Osteoblast (primary cell): Measurements from ENCODE around the gene C16orf78. TPM values are rescaled to one million over a fixed set of nuclear protein-coding genes. Genes with fewer than 3 reads are reported as not detected.

ENCODE experiments used
- DNase-seq: peaks from one replicate; pipeline ENCODE4 v3.0.0; 2011; ENCODE audit warnings: low spot score, mixed read lengths; ENCODE audit not compliant: insufficient read length; ENCODE audit errors: missing footprints
- H2AFZ ChIP-seq: 2 replicates; pipeline ENCODE4 v1.6.0; 2011; ENCODE audit warnings: mild to moderate bottlenecking, low read length
- H3K27ac ChIP-seq: 2 replicates; pipeline ENCODE4 v1.5.1; 2011; ENCODE audit warnings: mild to moderate bottlenecking, low read depth, low read length, moderate library complexity
- H3K27me3 ChIP-seq: 2 replicates; pipeline ENCODE4 v1.6.0; 2012; ENCODE audit warnings: mild to moderate bottlenecking, control low read depth, inconsistent platforms, low read length, moderate library complexity; ENCODE audit not compliant: insufficient read depth
- H3K36me3 ChIP-seq: 2 replicates; pipeline ENCODE4 v1.5.1; 2011; ENCODE audit warnings: mild to moderate bottlenecking, low read length, control low read depth, moderate library complexity; ENCODE audit not compliant: insufficient read depth
- H3K4me1 ChIP-seq: 2 replicates; pipeline ENCODE4 v1.5.1; 2011; ENCODE audit warnings: mild to moderate bottlenecking, low read length, control low read depth, moderate library complexity; ENCODE audit not compliant: insufficient read depth
- H3K4me2 ChIP-seq: 2 replicates; pipeline ENCODE4 v1.6.0; 2011; ENCODE audit warnings: mild to moderate bottlenecking, low read length; ENCODE audit not compliant: insufficient read depth
- H3K4me3 ChIP-seq: fragments of 200-600 bp; sonication (generic); 3 replicates; pipeline ENCODE4 v1.5.1; 2012; ENCODE audit warnings: mild to moderate bottlenecking, low read length, inconsistent platforms; ENCODE audit not compliant: insufficient read depth
- H3K79me2 ChIP-seq: 2 replicates; pipeline ENCODE4 v1.6.0; 2012; ENCODE audit warnings: mild to moderate bottlenecking, low read length, control low read depth, inconsistent platforms; ENCODE audit not compliant: insufficient read depth
- H3K9me3 ChIP-seq: 2 replicates; pipeline ENCODE4 v1.5.1; 2011; ENCODE audit warnings: low read depth, low read length, control low read depth
- H4K20me1 ChIP-seq: 2 replicates; pipeline ENCODE4 v1.6.0; 2012; ENCODE audit warnings: mild to moderate bottlenecking, low read length, control low read depth; ENCODE audit not compliant: insufficient read depth
- total RNA-seq: library from RNA; depleted of rRNA; stranded (reverse); fragments of >200 nt; gene quantifications from 2 replicates; pipeline ENCODE4 v1.2.3, GENCODE V29; 2012
- TF ChIP-seq, protein P1 (sequence below): IDR thresholded peaks from 2 replicates; pipeline ENCODE4 v1.5.1; 2011; ENCODE audit warnings: mild to moderate bottlenecking, low read depth, low read length, moderate library complexity; ENCODE audit errors: extremely low read depth

Gene C16orf78, protein sequence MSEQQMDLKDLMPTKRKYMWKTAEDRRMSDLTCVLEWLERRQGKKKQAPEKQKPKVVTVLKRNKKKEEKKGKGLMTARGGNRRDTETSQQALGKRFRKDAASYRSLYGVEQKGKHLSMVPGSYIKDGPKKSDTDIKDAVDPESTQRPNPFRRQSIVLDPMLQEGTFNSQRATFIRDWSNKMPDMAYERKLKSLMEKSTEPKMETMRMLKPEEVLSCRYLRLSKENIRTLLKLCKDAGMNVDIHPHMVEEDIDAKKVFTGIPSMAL
- total RNA-seq, result not detected in 2 replicates

DNA sequence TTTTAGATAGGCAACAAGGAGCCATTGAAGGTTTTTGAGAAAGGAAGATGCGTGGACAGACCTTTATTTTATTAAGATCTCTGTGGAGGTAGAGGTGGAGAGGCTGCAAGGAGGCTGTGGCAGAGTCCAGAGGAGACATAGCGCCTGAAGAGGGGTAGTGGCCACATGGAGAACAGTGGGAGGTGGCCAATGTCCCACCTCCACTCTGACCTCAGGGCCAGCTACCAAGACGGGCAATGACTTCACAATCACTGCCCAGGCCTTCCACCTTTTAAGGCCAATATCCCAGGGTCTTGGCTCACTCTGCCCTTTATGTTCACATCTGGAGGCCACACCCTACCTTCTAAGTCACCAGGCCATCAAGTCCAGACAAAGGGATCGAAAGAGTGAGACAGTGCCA, at the start of gene C16orf78:
C16orf78 (plus strand) TSS at position 301 of the 400 bp plus-strand sequence. CDS start 136 bp downstream, outside the sequence.
- TF ChIP-seq, protein P1, sequence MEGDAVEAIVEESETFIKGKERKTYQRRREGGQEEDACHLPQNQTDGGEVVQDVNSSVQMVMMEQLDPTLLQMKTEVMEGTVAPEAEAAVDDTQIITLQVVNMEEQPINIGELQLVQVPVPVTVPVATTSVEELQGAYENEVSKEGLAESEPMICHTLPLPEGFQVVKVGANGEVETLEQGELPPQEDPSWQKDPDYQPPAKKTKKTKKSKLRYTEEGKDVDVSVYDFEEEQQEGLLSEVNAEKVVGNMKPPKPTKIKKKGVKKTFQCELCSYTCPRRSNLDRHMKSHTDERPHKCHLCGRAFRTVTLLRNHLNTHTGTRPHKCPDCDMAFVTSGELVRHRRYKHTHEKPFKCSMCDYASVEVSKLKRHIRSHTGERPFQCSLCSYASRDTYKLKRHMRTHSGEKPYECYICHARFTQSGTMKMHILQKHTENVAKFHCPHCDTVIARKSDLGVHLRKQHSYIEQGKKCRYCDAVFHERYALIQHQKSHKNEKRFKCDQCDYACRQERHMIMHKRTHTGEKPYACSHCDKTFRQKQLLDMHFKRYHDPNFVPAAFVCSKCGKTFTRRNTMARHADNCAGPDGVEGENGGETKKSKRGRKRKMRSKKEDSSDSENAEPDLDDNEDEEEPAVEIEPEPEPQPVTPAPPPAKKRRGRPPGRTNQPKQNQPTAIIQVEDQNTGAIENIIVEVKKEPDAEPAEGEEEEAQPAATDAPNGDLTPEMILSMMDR, result no peak
- DNase-seq, result no peak
- Histone ChIP-seq H3K27me3 (no peaks in the 10 kb centered on the region), H2AFZ (no peak within 1 kb of the TSS), H3K4me3 (no peak within 1 kb of the TSS), H3K9me3 (no peaks in the 10 kb centered on the region), H3K36me3 (no peaks in the 10 kb centered on the region), H4K20me1 (no peaks in the 10 kb centered on the region), H3K4me1 (no peaks in the 10 kb centered on the region), H3K79me2 (no peaks in the 10 kb centered on the region), H3K27ac (no peak within 1 kb of the TSS), H3K4me2 (no peak within 1 kb of the TSS)

DNA sequence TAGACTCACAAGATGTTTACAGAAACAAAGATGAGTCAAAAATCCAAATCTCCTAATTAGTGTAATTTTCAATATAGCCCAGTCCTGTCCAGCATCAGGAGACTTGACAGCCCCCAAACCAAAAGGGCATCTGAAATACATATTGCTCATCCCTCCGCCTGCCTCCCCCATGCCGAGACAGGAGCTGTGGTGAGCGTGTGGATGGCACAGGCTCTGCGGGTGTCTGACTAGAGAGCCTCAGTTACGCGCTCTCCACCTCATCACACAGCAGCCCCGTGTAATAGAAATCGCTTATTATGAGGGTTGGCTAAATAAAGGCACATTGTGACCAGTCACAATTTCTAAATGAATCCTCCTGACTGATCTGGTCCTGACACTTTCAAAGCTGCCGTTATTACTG, 48.9 kb upstream of the C16orf78 start:
- Histone ChIP-seq H4K20me1 (no peaks in the 10 kb centered on the region), H2AFZ (no peak overlapping the region), H3K4me2 (no peak overlapping the region), H3K27ac (no peak overlapping the region), H3K27me3 (no peaks in the 10 kb centered on the region), H3K9me3 (no peaks in the 10 kb centered on the region), H3K4me3 (no peak overlapping the region), H3K36me3 (no peaks in the 10 kb centered on the region), H3K4me1 (no peaks in the 10 kb centered on the region), H3K79me2 (no peaks in the 10 kb centered on the region)
- TF ChIP-seq, protein P1, result no peak
- DNase-seq, result no peak

GRCh38 chr16:49327466-49327865, 46.1 kb upstream of the C16orf78 start:
- TF ChIP-seq, protein P1, result no peak
- H3K79me2 ChIP-seq, result no peaks in the 10 kb centered on the region
- DNase-seq, result no peak
- H3K9me3 ChIP-seq, result no peaks in the 10 kb centered on the region
- no peaks in the 10 kb centered on the region for H3K27me3 ChIP-seq
- no peaks in the 10 kb centered on the region for H4K20me1 ChIP-seq
- H3K4me3 ChIP-seq, result no peak overlapping the region
- H2AFZ ChIP-seq, result no peak overlapping the region
- H3K36me3 ChIP-seq, result no peaks in the 10 kb centered on the region
- no peaks in the 10 kb centered on the region for H3K4me1 ChIP-seq
- no peak overlapping the region for H3K4me2 ChIP-seq
- H3K27ac ChIP-seq, result no peak overlapping the region

GRCh38 chr16:49328325-49328724, 45.3 kb upstream of the C16orf78 start:
- H4K20me1 ChIP-seq, result no peaks in the 10 kb centered on the region
- H3K36me3 ChIP-seq, result no peaks in the 10 kb centered on the region
- no peak for DNase-seq
- TF ChIP-seq, protein P1, result no peak
- no peaks in the 10 kb centered on the region for H3K9me3 ChIP-seq
- H3K27ac ChIP-seq, result no peak overlapping the region
- no peaks in the 10 kb centered on the region for H3K4me1 ChIP-seq
- H3K79me2 ChIP-seq, result no peaks in the 10 kb centered on the region
- H2AFZ ChIP-seq, result no peak overlapping the region
- H3K4me2 ChIP-seq, result no peak overlapping the region
- no peak overlapping the region for H3K4me3 ChIP-seq
- H3K27me3 ChIP-seq, result no peaks in the 10 kb centered on the region
